Putamen (tissue), 1 donor: ENCODE data around the gene CADM2.

Experiments
- DNase-seq: peaks from one replicate; pipeline ENCODE4 v3.0.0-alpha.2; 2016; ENCODE audit warnings: low spot score

CADM2 gene

DNA sequence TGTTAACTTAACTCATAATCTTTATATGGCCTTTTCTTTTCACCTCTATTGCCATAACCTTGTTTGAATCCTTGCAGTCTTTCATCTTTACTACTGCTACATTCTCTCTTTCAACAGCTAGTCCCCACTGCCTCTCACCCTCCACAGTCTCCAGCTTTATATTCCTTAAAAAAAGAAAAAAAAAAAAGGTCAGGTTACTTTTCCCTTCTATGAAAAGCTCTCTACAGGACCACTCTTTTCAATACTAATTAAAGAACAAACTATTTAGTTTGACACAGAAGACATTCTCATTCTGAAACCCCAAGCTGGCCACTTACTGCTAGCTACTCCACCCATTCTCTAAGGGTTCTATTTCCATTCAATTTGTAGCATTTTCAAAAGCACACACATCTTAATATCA lies 25.6 kb downstream of the CADM2 start:
- DNase-seq: no peak

DNA sequence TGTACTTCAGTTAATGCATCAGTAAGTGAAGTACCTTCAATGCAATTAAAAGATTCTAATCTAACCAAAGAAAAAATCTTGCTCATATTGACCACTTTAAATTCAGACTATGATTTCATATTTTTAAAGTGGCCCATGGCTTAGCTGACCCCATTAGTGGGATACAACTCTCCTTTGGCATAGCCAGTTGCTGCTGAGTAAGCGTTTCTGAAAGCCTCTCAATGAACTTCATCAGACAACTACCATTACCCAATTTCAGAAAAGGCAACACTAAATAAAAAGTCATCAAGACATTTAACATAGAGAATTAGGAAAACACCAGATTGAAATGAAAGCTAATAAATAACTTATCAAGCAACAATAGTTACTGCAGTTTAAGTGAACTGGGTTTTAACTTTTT lies 27.0 kb downstream of the CADM2 start:
- DNase-seq: no peak

- no peak for DNase-seq
Measured at GRCh38 chr3:84987706-84988504, 29.1 kb downstream of the CADM2 start.

GRCh38 chr3:84989102-84989501 lies 30.3 kb downstream of the CADM2 start:
- no peak for DNase-seq

GRCh38 chr3:84991422-84991900 lies 32.7 kb downstream of the CADM2 start:
- no peak for DNase-seq

- no peak for DNase-seq
Measured at GRCh38 chr3:84993956-84994355, 35.2 kb downstream of the CADM2 start.

DNA sequence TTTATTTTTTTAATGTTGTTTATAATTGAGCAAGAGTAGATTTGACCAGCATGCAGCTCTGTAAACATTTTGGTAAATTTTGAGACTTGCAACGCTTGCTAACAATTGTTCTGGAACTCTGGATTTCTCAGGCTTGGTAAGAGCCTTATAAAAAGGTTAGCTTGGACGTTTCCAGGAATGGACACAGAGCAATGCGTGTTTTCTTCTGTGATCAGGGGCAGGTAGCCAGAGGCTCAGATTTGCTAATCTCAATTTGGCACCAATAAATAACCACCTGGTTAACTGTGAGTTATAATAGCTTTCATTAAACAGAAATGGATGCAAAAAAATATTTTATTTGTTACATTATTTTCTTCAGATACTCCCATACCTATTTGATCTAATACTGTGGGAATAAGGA lies 39.8 kb downstream of the CADM2 start:
- DNase-seq: no peak

GRCh38 chr3:85003479-85003878 lies 44.7 kb downstream of the CADM2 start:
- no peak for DNase-seq

DNA sequence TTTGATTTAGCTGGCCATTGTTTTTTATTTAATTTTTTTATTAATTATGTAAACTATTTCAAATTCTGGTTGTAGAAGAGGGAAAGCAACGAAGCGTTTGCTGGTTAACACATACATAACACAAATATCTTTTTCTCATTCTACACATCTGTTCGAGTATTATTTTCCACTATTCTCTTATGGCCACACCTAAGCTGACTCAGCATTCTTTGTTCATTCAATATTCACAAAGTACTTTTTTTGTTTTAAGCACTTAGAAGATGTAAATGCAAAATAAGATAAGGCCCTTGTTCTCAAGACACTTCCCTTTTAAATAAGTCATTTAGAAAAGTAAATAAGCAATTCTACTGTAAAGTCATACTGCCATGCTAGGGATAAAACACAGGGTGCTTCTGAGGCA lies 45.4 kb downstream of the CADM2 start:
- DNase-seq: no peak

DNA sequence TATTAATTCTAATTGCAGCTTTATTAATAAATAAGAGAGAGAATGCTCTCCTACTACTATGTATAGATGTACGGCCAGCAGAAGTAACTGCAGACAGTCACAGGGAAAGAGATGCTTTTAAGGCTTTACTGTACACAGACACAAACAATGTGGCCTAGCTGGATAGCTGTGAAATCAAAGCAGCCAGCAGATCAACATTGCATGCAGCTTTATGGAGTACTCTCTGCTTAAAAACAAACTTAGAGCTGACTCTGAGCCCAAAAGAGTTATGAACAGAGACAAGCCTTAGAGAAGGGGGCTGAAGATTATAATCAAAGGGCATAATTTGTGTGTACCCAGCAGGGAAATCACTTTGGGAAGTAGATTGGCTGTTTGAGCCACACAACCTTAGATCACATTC lies 47.2 kb downstream of the CADM2 start:
- DNase-seq: no peak

- no peak for DNase-seq
Measured at GRCh38 chr3:85007195-85008094, 48.7 kb downstream of the CADM2 start.

DNA sequence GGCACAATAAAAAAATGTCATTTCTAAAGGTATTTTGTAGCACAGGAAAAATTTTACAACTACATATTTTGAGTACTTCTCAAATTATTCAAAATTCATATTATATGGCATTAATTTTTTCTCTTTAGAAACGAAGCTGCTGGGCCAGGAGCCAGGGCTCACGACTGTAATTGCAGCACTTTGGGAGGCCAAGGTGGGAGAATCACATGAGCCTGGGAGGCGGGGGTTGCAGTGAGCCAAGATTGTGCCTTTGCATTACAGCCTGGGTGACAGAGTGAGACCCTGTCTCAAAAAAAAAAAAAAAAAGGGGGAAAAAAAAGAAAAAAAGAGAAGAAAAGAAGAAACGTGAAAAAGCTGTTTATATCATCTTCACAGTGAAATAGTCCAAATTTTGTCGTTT lies 62.0 kb downstream of the CADM2 start:
- DNase-seq: no peak

DNA sequence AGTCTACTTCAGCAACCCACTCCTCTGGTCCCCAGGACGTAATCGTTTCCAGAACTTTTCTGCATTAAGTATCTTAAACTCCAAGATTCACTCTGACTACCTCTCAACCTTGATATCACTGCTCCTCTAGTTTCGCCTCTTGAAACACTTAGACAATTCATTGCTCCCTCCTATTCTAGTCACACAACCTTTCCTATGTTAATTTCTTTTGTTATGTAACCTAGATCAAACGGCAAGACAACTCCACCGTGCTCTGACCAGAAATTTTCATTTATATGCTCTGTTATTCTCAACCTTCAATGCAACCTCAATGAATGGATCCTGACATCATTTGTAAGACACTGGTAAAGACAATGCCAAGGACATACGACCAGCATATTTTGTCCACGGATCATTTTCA lies 71.3 kb downstream of the CADM2 start:
- DNase-seq: no peak

GRCh38 chr3:85037203-85037602 lies 78.4 kb downstream of the CADM2 start:
- no peak for DNase-seq

GRCh38 chr3:85041001-85041400 lies 82.2 kb downstream of the CADM2 start:
- no peak for DNase-seq

DNA sequence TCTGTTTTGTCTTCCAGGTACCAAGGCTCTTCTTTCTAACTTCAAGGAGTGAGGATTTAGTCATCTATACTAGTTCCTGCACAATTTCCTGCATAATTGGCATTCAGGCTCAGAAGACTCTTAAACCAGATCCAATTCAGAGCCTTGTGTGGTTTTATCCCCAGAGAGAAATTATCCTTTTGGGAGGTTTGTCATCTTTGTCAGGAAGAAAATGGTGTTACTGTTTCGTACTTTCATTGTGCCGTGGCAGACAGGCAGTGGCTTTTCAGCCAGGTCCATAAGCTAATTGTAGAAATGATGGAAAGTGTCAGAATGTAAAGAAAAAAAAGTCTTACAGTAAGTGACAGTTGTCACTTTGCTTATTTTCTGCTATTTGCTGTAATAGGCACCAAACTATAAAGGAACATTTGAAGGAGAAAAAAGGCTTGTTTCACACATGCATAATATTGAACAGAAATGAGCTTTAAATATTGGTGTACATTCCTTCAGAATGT lies 82.8 kb downstream of the CADM2 start:
- no peak for DNase-seq

DNA sequence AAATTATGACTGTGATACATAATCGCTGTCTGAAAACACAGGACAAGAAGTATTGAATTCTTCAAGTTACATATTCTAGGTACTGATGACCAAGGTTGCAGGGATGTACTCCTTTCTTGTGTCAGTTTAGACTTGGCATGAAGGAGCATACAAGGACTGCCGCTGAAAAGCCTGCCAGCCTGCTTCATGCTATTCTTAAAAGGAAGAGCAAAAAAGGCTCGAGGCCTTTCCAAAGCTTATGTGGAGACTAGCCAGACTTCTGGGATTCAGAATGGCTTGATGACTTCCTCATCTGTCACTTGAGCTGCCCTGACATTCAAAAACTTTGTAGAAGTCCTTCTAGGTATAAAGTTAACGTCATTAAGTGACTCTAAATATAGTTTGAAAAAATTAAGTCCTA lies 92.0 kb downstream of the CADM2 start:
- DNase-seq: no peak

GRCh38 chr3:85051786-85052185 lies 93.0 kb downstream of the CADM2 start:
- DNase-seq: no peak

DNA sequence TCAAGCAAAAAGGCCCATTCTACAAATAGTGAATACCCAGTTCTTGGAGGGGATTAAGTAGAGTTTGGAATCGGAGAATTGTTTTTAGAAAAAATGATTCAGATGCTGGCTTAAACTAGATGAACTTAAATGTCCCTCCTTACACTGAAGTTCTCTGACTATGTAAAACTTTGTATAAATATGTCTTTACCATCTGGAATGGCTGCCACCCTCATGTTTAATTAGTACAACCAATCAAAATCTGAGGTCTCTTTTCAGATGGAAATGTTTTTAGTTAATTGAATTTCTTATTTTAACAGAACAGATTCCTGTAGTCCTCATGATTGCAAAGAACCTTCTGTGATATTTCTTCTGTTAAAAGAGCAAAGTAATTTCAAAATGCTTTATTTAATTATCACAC lies 94.8 kb downstream of the CADM2 start:
- DNase-seq: no peak

DNA sequence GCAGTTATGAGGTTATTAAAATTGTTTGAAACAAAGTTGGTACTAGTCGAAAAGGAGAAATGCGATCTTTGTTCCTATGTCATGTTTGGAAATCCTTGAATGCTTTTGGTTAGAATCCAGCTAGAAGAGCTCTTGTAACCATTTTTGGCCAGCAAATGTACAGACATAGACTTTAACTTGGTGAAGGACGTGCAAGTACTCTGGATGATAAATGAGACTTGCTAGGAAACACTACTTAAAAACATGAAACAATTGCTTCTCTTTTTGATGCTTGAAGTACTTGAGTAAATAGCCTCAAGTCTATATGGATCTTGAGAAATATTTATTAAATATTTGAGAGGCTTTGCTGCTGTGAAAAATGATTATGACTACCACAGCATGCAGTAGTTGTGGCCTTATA lies 95.8 kb downstream of the CADM2 start:
- DNase-seq: no peak

- no peak for DNase-seq
Measured at GRCh38 chr3:85068911-85069310, 110.1 kb downstream of the CADM2 start.

GRCh38 chr3:85074003-85074402 lies 115.2 kb downstream of the CADM2 start:
- DNase-seq: no peak

GRCh38 chr3:85075663-85076062 lies 116.9 kb downstream of the CADM2 start:
- no peak for DNase-seq
